Adrenal gland (tissue), 5 donors: ENCODE data around the gene CXCL3.

Experiments used
- CTCF ChIP-seq, 6 experiments: fragments of 450-650 bp in 4 of 6; fragments of 200-600 bp in 2 of 6; sonication (generic) in 1 of 6; IDR thresholded peaks; 1 replicate in 5 of 6; 2 replicates in 1 of 6; pipeline versions ENCODE4 v1.5.1 to v1.8.0; 2016 to 2021; ENCODE audit warnings: antibody characterized with exemption in 6 of 6, mild to moderate bottlenecking in 2 of 6, moderate library complexity in 1 of 6
- POLR2A ChIP-seq, 2 donors: fragments of 450-650 bp; IDR thresholded peaks; one replicate each; pipeline ENCODE4 v1.6.1; 2017; ENCODE audit warnings: antibody characterized with exemption in 2 of 2, mild to moderate bottlenecking in 2 of 2, moderate library complexity in 1 of 2
- donor health status: DM: no; HTN: no; CAD: no.

- TF ChIP-seq CTCF (IDR thresholded peaks at IDR 0.05), result no peak
- no peak for TF ChIP-seq POLR2A (IDR thresholded peaks at IDR 0.05)
Measured at GRCh38 chr4:74044677-74045076, 6.2 kb upstream of the CXCL3 start.
